HG03175 (cell line): ENCODE measurements around the gene ARNT2.
"Not testable (repeated sequence)": the region's sequence is repeated elsewhere in the genome, so short reads cannot be mapped to it uniquely, and the experiment has no call there.

Experiments
- ATAC-seq: cut with Tn5 transposase; IDR thresholded peaks from one replicate; pipeline ENCODE4 v1.9.1; 2021; ENCODE audit warnings: mild to moderate bottlenecking, moderate library complexity; ENCODE audit not compliant: unreplicated experiment

ARNT2 gene

GRCh38 chr15:80509800-80510199, 105.6 kb downstream of the ARNT2 start:
- no peak for ATAC-seq

GRCh38 chr15:80510985-80511384, 106.8 kb downstream of the ARNT2 start:
- ATAC-seq: not testable (repeated sequence)

- no peak for ATAC-seq
Observed at GRCh38 chr15:80512726-80513660, 108.8 kb downstream of the ARNT2 start.

- ATAC-seq: no peak
Observed at GRCh38 chr15:80514071-80514780, 110.0 kb downstream of the ARNT2 start.

- no peak for ATAC-seq
Observed at GRCh38 chr15:80517290-80517689, 113.1 kb downstream of the ARNT2 start.

- ATAC-seq: no peak
Observed at GRCh38 chr15:80518522-80518921, 114.3 kb downstream of the ARNT2 start.

GRCh38 chr15:80523746-80524145, 119.6 kb downstream of the ARNT2 start:
- no peak for ATAC-seq

- no peak for ATAC-seq
Observed at GRCh38 chr15:80525853-80526252, 121.7 kb downstream of the ARNT2 start.

GRCh38 chr15:80526556-80527340, 122.6 kb downstream of the ARNT2 start:
- ATAC-seq: no peak

- ATAC-seq: no peak
Observed at GRCh38 chr15:80527406-80527805, 123.2 kb downstream of the ARNT2 start.

- ATAC-seq: no peak
Observed at GRCh38 chr15:80527961-80528360, 123.8 kb downstream of the ARNT2 start.

GRCh38 chr15:80530737-80531365, 126.7 kb downstream of the ARNT2 start:
- ATAC-seq: no peak

GRCh38 chr15:80531388-80531787, 127.2 kb downstream of the ARNT2 start:
- no peak for ATAC-seq

GRCh38 chr15:80531796-80532195, 127.6 kb downstream of the ARNT2 start:
- no peak for ATAC-seq

- no peak for ATAC-seq
Observed at GRCh38 chr15:80533790-80534333, 129.7 kb downstream of the ARNT2 start.

GRCh38 chr15:80536231-80536630, 132.0 kb downstream of the ARNT2 start:
- ATAC-seq: no peak

- ATAC-seq: no peak
Observed at GRCh38 chr15:80536716-80537115, 132.5 kb downstream of the ARNT2 start.

- no peak for ATAC-seq
Observed at GRCh38 chr15:80545078-80545477, 140.9 kb downstream of the ARNT2 start.

GRCh38 chr15:80547264-80547663, 143.1 kb downstream of the ARNT2 start:
- ATAC-seq: no peak

GRCh38 chr15:80549191-80549590, 145.0 kb downstream of the ARNT2 start:
- ATAC-seq: no peak
